GM12878 (cell line): ENCODE measurements around the gene KLF6. TPM values are rescaled to one million over a fixed set of nuclear protein-coding genes. Genes with fewer than 3 reads are reported as not detected.

Source experiments
- CTCF ChIP-seq, 3 experiments: IDR thresholded peaks in 2 of 3; conservative IDR thresholded peaks in 1 of 3; 2 replicates each; pipeline ENCODE4 v1.5.1; 2011; ENCODE audit warnings: low read depth in 3 of 3, low read length in 3 of 3, mild to moderate bottlenecking in 3 of 3, control low read depth in 2 of 3, moderate library complexity in 2 of 3, inconsistent platforms in 1 of 3, mixed read lengths in 1 of 3; ENCODE audit not compliant: control insufficient read depth in 2 of 3, insufficient read depth in 1 of 3; ENCODE audit errors: extremely low read depth in 1 of 3
- E2F4 ChIP-seq: IDR thresholded peaks from 2 replicates; pipeline ENCODE4 v1.6.1; 2012; ENCODE audit warnings: low read depth, low read length, improper control_type of control experiment
- EGR1 ChIP-seq, 2 experiments: IDR thresholded peaks; 1 replicate in 1 of 2; 2 replicates in 1 of 2; pipeline ENCODE4 v1.6.1; 2011 to 2012; ENCODE audit warnings: low read depth in 2 of 2, low read length in 2 of 2, borderline replicate concordance in 1 of 2, mild to moderate bottlenecking in 1 of 2, moderate library complexity in 1 of 2
- EP300 ChIP-seq, 2 experiments: fragments of 150-350 bp in 1 of 2; IDR thresholded peaks; 2 replicates each; pipeline ENCODE4 v1.6.1; 2011 to 2012; ENCODE audit warnings: low read depth in 2 of 2, low read length in 2 of 2, borderline replicate concordance in 1 of 2, improper control_type of control experiment in 1 of 2, inconsistent platforms in 1 of 2; ENCODE audit not compliant: control insufficient read depth in 1 of 2
- ESRRA ChIP-seq: IDR thresholded peaks from 2 replicates; pipeline ENCODE4 v1.6.1; 2012; ENCODE audit warnings: mild to moderate bottlenecking, low read length, improper control_type of control experiment
- ETV6 ChIP-seq, 2 experiments: fragments of 450-650 bp in 1 of 2; IDR thresholded peaks in 1 of 2; conservative IDR thresholded peaks in 1 of 2; 2 replicates each; pipeline ENCODE4 v1.6.1; 2014; ENCODE audit warnings: antibody characterized with exemption in 1 of 2, borderline replicate concordance in 1 of 2, low read depth in 1 of 2, mild to moderate bottlenecking in 1 of 2, moderate library complexity in 1 of 2
- EZH2 ChIP-seq: IDR thresholded peaks from 2 replicates; pipeline ENCODE4 v1.6.1; 2012; ENCODE audit warnings: low read depth, mild to moderate bottlenecking, control low read depth, inconsistent platforms, low read length, borderline replicate concordance; ENCODE audit not compliant: control insufficient read depth
- IKZF2 ChIP-seq, 2 experiments: fragments of 450-650 bp; IDR thresholded peaks; 2 replicates each; pipeline ENCODE4 v1.6.1; 2017; ENCODE audit warnings: mild to moderate bottlenecking in 2 of 2, moderate library complexity in 2 of 2
- IRF3 ChIP-seq: fragments of 450-650 bp; IDR thresholded peaks from 2 replicates; pipeline ENCODE4 v1.6.1; 2014; ENCODE audit warnings: mild to moderate bottlenecking
- KDM1A ChIP-seq: fragments of 200-600 bp; sonication (generic); IDR thresholded peaks from 2 replicates; pipeline ENCODE4 v1.6.1; 2016; ENCODE audit warnings: borderline replicate concordance
- NFIC ChIP-seq: IDR thresholded peaks from 2 replicates; pipeline ENCODE4 v1.6.1; 2012; ENCODE audit warnings: low read depth, mild to moderate bottlenecking, inconsistent platforms, low read length, moderate library complexity
- NRF1 ChIP-seq: conservative IDR thresholded peaks from 2 replicates; pipeline ENCODE4 v1.6.1; 2011; ENCODE audit warnings: mild to moderate bottlenecking, low read depth, low read length, improper control_type of control experiment
- PAX8 ChIP-seq: fragments of 450-650 bp; IDR thresholded peaks from 2 replicates; pipeline ENCODE4 v1.6.1; 2017; ENCODE audit warnings: mild to moderate bottlenecking, moderate library complexity
- SIN3A ChIP-seq: IDR thresholded peaks from 2 replicates; pipeline ENCODE4 v1.6.1; 2012; ENCODE audit warnings: low read depth, low read length, improper control_type of control experiment
- SMAD5 ChIP-seq: IDR thresholded peaks from 2 replicates; pipeline ENCODE4 v1.6.1; 2016; ENCODE audit warnings: antibody characterized with exemption, low read depth
- STAT3 ChIP-seq: IDR thresholded peaks from 2 replicates; pipeline ENCODE4 v1.6.1; 2011; ENCODE audit warnings: low read depth, low read length, improper control_type of control experiment
- TBL1XR1 ChIP-seq: IDR thresholded peaks from 2 replicates; pipeline ENCODE4 v1.6.1; 2012; ENCODE audit warnings: low read depth, low read length, improper control_type of control experiment
- ZSCAN29 ChIP-seq: fragments of 450-650 bp; IDR thresholded peaks from 2 replicates; pipeline ENCODE4 v1.6.1; 2017; ENCODE audit warnings: mild to moderate bottlenecking, moderate library complexity
- polyA plus RNA-seq, 11 experiments: library from polyadenylated mRNA; depleted of rRNA in 4 of 11; unstranded in 6 of 11; stranded (reverse) in 5 of 11; fragments of >200 nt; fragmentation: Nextera tagmentation in 4 of 11; fragmentation: Illumina TruSeq in 1 of 11; extraction: Ambion mirVana in 4 of 11; extraction: Trizol in 1 of 11; gene quantifications; 1 replicate in 1 of 11; 2 replicates in 10 of 11; pipeline versions ENCODE4 v1.2.1 to v1.2.3, GENCODE V29; 2011 to 2016; ENCODE audit warnings: inconsistent platforms in 2 of 11, missing spikeins in 2 of 11, low read depth in 1 of 11
- total RNA-seq, 4 experiments: library from RNA; depleted of rRNA in 3 of 4; stranded (reverse); fragments of >200 nt in 3 of 4; fragmentation: Illumina TruSeq in 1 of 4; extraction: Trizol in 1 of 4; gene quantifications; 2 replicates each; pipeline versions ENCODE4 v1.2.1 to v1.2.3, GENCODE V29; 2013 to 2021
- TF ChIP-seq, protein P1 (sequence below): IDR thresholded peaks from 2 replicates; pipeline ENCODE4 v1.6.1; 2012; ENCODE audit warnings: improper control_type of control experiment, low read depth, low read length; ENCODE audit not compliant: insufficient replicate concordance

KLF6 gene
- total and polyA plus RNA-seq, 10 of the 15 experiments (the other 5 are each of a cell fraction or from before 2014, with no cell fraction given), result 7.4 to 54.1 (median 23.5) TPM

- TF ChIP-seq CTCF (IDR thresholded peaks at IDR 0.05 in 2 of 3, conservative IDR thresholded peaks at IDR 0.05 in 1 of 3; ENCODE audit: control insufficient read depth in 2 of 3, extremely low read depth in 1 of 3, insufficient read depth in 1 of 3, low read depth in 3 of 3, low read length in 3 of 3) (no peak), STAT3 (no peak), EZH2 (no peak), KDM1A (no peak), ETV6 (conservative IDR thresholded peaks at IDR 0.05 in 1 of 2, IDR thresholded peaks at IDR 0.05 in 1 of 2; ENCODE audit: borderline replicate concordance in 1 of 2, low read depth in 1 of 2) (no peak), IKZF2 (IDR thresholded peaks at IDR 0.05) (peak; percentile 16 to 42; a peak in 2 of 4 replicates), TBL1XR1 (0 out of 2 replicates have a peak, but pooled peaks have one; percentile 12), IRF3 (no peak), SMAD5 (no peak), ZSCAN29 (no peak), SIN3A (no peak), EP300 (IDR thresholded peaks at IDR 0.05; ENCODE audit: borderline replicate concordance in 1 of 2, control insufficient read depth in 1 of 2, low read depth in 2 of 2, low read length in 2 of 2) (0 out of 4 replicates have a peak, but pooled peaks of 1 of the 2 experiments have one; percentile 2), ESRRA (no peak), PAX8 (no peak), EGR1 (IDR thresholded peaks at IDR 0.05; ENCODE audit: borderline replicate concordance in 1 of 2, low read depth in 2 of 2, low read length in 2 of 2) (no peak), E2F4 (no peak), NFIC (no peak; the same call in 1 of the 2 replicates), NRF1 (no peak)
- TF ChIP-seq, protein P1, sequence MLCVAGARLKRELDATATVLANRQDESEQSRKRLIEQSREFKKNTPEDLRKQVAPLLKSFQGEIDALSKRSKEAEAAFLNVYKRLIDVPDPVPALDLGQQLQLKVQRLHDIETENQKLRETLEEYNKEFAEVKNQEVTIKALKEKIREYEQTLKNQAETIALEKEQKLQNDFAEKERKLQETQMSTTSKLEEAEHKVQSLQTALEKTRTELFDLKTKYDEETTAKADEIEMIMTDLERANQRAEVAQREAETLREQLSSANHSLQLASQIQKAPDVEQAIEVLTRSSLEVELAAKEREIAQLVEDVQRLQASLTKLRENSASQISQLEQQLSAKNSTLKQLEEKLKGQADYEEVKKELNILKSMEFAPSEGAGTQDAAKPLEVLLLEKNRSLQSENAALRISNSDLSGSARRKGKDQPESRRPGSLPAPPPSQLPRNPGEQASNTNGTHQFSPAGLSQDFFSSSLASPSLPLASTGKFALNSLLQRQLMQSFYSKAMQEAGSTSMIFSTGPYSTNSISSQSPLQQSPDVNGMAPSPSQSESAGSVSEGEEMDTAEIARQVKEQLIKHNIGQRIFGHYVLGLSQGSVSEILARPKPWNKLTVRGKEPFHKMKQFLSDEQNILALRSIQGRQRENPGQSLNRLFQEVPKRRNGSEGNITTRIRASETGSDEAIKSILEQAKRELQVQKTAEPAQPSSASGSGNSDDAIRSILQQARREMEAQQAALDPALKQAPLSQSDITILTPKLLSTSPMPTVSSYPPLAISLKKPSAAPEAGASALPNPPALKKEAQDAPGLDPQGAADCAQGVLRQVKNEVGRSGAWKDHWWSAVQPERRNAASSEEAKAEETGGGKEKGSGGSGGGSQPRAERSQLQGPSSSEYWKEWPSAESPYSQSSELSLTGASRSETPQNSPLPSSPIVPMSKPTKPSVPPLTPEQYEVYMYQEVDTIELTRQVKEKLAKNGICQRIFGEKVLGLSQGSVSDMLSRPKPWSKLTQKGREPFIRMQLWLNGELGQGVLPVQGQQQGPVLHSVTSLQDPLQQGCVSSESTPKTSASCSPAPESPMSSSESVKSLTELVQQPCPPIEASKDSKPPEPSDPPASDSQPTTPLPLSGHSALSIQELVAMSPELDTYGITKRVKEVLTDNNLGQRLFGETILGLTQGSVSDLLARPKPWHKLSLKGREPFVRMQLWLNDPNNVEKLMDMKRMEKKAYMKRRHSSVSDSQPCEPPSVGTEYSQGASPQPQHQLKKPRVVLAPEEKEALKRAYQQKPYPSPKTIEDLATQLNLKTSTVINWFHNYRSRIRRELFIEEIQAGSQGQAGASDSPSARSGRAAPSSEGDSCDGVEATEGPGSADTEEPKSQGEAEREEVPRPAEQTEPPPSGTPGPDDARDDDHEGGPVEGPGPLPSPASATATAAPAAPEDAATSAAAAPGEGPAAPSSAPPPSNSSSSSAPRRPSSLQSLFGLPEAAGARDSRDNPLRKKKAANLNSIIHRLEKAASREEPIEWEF, result no peak
Measured at GRCh38 chr10:3785851-3786271, 852 bp upstream of the KLF6 start (continued).
